ENCODE results near the gene FXYD6.

FXYD6 gene

GRCh38 chr11:117794135-117794534 lies 82.3 kb downstream of the FXYD6 start:
- no peak for DNase-seq (ENCODE audit: low read depth in 2 of 2)

- no peak for DNase-seq (ENCODE audit: low read depth in 2 of 2)
Observed at GRCh38 chr11:117793583-117793982, 82.9 kb downstream of the FXYD6 start.

DNA sequence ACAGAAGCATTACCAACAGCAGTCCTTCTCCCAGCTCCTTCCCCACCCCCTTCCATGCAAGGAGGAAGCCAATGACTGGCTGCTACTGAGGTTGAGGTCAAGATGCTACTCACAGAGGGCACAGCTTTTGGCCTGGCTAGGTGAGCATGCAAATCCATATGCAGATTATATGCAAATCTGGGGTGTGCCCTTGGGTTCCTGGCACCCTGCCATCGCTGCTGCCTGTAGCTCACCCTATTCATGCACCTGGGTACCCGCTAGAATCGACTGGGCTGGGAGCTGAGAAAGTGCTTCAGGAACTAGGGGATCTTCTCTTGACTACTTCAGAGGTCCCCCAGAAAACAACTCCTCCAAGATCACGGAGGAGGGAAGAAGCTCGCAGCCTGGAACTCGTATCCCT lies 83.5 kb downstream of the FXYD6 start:
- DNase-seq (ENCODE audit: low read depth in 2 of 2) = no peak

DNA sequence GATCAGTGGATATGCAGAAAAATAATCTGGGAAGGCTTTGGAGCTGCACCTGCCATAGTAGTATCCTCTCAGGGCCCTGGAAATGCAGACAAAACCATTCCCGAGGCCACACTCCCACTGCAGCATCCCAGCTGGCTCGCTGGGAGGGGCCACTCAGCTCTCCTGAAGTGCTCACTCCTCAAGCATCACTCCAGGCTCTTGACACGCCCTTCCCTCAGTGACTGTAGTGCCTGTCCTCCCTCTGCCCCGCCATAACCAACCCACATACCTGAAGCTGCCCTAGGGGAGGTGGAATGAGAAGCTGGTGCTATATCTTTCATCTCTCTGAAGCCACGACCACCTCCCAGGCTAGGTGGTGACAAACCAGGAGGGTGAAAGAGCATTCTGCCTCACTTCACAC lies 84.2 kb downstream of the FXYD6 start:
- no peak for DNase-seq (ENCODE audit: low read depth in 2 of 2)

DNA sequence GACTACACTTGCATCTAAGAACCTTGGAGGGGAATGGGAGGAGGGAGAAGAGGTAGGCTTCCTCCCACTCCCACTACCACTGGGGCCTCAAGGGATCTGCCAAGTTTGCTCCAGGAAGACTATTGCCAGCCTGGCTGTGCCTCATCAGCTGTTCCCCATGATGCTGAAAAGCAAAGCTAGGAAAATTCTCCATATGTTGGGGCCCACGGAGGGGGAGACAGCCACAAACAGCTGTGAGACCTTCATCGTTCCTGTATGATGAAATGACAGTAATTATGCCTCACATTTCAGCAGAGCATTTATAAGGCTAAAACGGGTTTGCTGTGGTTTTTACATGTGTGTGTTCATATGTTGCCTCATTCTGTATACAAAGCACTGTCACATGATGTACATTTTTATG lies 86.2 kb downstream of the FXYD6 start:
- no peak for DNase-seq (ENCODE audit: low read depth in 2 of 2)

- DNase-seq (ENCODE audit: low read depth in 2 of 2) = no peak
Observed at GRCh38 chr11:117789241-117789640, 87.2 kb downstream of the FXYD6 start.
